Prostate gland (tissue), 2 donors: Measurements from ENCODE around the gene CDC123. TPM values are rescaled to one million over a fixed set of nuclear protein-coding genes. Genes with fewer than 3 reads are reported as not detected.

Experiments
- DNase-seq: peaks from one replicate; pipeline ENCODE4 v3.0.0-alpha.2; 2019; ENCODE audit warnings: low spot score
- H3K27ac ChIP-seq, 2 donors: fragments of 200-600 bp; sonication (generic); 2 replicates each; pipeline ENCODE4 v1.5.1; 2017 to 2019
- H3K27me3 ChIP-seq: fragments of 200-600 bp; sonication (generic); replicated peaks from 2 replicates; pipeline ENCODE4 v1.5.1; 2019; ENCODE audit not compliant: insufficient read depth
- H3K36me3 ChIP-seq, 2 donors: fragments of 200-600 bp; sonication (generic); 1 replicate in 1 of 2; 2 replicates in 1 of 2; pipeline versions ENCODE4 v1.5.1 to v1.8.1; 2017 to 2019
- H3K4me1 ChIP-seq: fragments of 200-600 bp; sonication (generic); replicated peaks from 2 replicates; pipeline ENCODE4 v1.5.1; 2019
- H3K4me3 ChIP-seq, 2 donors: fragments of 200-600 bp; sonication (generic); 2 replicates each; pipeline ENCODE4 v1.5.1; 2017 to 2019
- H3K9me3 ChIP-seq: fragments of 200-600 bp; sonication (generic); 2 replicates; pipeline ENCODE4 v1.5.1; 2017
- POLR2A ChIP-seq: fragments of 450-650 bp; IDR thresholded peaks from one replicate; pipeline ENCODE4 v1.6.1; 2016; ENCODE audit warnings: antibody characterized with exemption, mild to moderate bottlenecking
- POLR2AphosphoS5 ChIP-seq: sonication (generic); formaldehyde crosslinking; IDR thresholded peaks from one replicate; pipeline ENCODE4 v1.6.1; 2017; ENCODE audit warnings: antibody characterized with exemption
- WGBS: methylation state at CpG from one replicate; pipeline ENCODE4 v1.1.5; 2018; 5-methylcytosine and 5-hydroxymethylcytosine counted together
- intact Hi-C: fragments of 100-400 bp; cut with DNase I; formaldehyde crosslinking; loops from one replicate; pipeline ENCODE4 v1.14.2; 2022
- total RNA-seq, 2 donors: library from RNA; depleted of rRNA; stranded (reverse); fragments of >200 nt; gene quantifications; one replicate each; pipeline ENCODE4 v1.1.0, GENCODE V29; 2016
- TF ChIP-seq, protein P1 (sequence below), 4 experiments: fragments of 200-600 bp in 2 of 4; fragments of 450-650 bp in 2 of 4; sonication (generic) in 2 of 4; IDR thresholded peaks; 1 replicate in 3 of 4; 2 replicates in 1 of 4; pipeline ENCODE4 v1.5.1; 2016 to 2019; ENCODE audit warnings: antibody characterized with exemption in 4 of 4, mild to moderate bottlenecking in 2 of 4, moderate library complexity in 2 of 4

The CDC123 gene
- total RNA-seq, 2 donors from 2014 or later: 52.4 to 63.3 TPM

- no peak for TF ChIP-seq POLR2AphosphoS5
- TF ChIP-seq, protein P1, sequence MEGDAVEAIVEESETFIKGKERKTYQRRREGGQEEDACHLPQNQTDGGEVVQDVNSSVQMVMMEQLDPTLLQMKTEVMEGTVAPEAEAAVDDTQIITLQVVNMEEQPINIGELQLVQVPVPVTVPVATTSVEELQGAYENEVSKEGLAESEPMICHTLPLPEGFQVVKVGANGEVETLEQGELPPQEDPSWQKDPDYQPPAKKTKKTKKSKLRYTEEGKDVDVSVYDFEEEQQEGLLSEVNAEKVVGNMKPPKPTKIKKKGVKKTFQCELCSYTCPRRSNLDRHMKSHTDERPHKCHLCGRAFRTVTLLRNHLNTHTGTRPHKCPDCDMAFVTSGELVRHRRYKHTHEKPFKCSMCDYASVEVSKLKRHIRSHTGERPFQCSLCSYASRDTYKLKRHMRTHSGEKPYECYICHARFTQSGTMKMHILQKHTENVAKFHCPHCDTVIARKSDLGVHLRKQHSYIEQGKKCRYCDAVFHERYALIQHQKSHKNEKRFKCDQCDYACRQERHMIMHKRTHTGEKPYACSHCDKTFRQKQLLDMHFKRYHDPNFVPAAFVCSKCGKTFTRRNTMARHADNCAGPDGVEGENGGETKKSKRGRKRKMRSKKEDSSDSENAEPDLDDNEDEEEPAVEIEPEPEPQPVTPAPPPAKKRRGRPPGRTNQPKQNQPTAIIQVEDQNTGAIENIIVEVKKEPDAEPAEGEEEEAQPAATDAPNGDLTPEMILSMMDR (IDR thresholded peaks at IDR 0.05): no peak
- TF ChIP-seq POLR2A: no peak
- no peak for DNase-seq
- H3K9me3 ChIP-seq: no peaks in the 10 kb centered on the region
- WGBS: 95% methylated on average over 5 of the region's 5 CpGs
- no peak overlapping the region for H3K27ac ChIP-seq
- H3K36me3 ChIP-seq: peaks cover 0 to 5% of the 10 kb centered on the region in 2 donors
- intact Hi-C loops: no loop called here
- H3K4me1 ChIP-seq: no peaks in the 10 kb centered on the region
- H3K27me3 ChIP-seq: no peaks in the 10 kb centered on the region
- H3K4me3 ChIP-seq: no peak overlapping the region
These were observed 8.6 kb upstream of the CDC123 start for GRCh38 chr10:12187321-12187905.

- WGBS: 84% methylated on average over 6 of the region's 6 CpGs
- peaks cover 0 to 5% of the 10 kb centered on the region in 2 donors for H3K36me3 ChIP-seq
These were observed 7.3 kb upstream of the CDC123 start for GRCh38 chr10:12188656-12189055.

GRCh38 chr10:12189426-12189825 lies 6.6 kb upstream of the CDC123 start:
- DNase-seq: no peak

More at GRCh38 chr10:12188656-12189055, 7.3 kb upstream of the CDC123 start:
- TF ChIP-seq POLR2A (no peak), POLR2AphosphoS5 (no peak)
- TF ChIP-seq, protein P1 (IDR thresholded peaks at IDR 0.05): no peak
- Histone ChIP-seq H3K27ac (no peak overlapping the region), H3K4me1 (no peaks in the 10 kb centered on the region), H3K27me3 (no peaks in the 10 kb centered on the region), H3K4me3 (no peak overlapping the region), H3K9me3 (no peaks in the 10 kb centered on the region)
- DNase-seq: no peak
- intact Hi-C loops: no loop called here

GRCh38 chr10:12191715-12192114 lies 4.3 kb upstream of the CDC123 start:
- 67% methylated on average over 3 of the region's 3 CpGs for WGBS
- no peaks in the 10 kb centered on the region for H3K27me3 ChIP-seq
- H3K4me1 ChIP-seq: no peaks in the 10 kb centered on the region
- H3K9me3 ChIP-seq: no peaks in the 10 kb centered on the region
- no peak overlapping the region for H3K27ac ChIP-seq
- TF ChIP-seq POLR2A (no peak), POLR2AphosphoS5 (no peak)
- TF ChIP-seq, protein P1 (IDR thresholded peaks at IDR 0.05): no peak
- no peaks in the 10 kb centered on the region for H3K36me3 ChIP-seq
- intact Hi-C loops: no loop called here
- no peak for DNase-seq
- no peak overlapping the region for H3K4me3 ChIP-seq

More at GRCh38 chr10:12189426-12189825, 6.6 kb upstream of the CDC123 start:
- WGBS: 96% methylated on average over 10 of the region's 10 CpGs
- Histone ChIP-seq H3K9me3 (no peaks in the 10 kb centered on the region), H3K27ac (no peak overlapping the region), H3K27me3 (no peaks in the 10 kb centered on the region), H3K4me1 (no peaks in the 10 kb centered on the region), H3K36me3 (peaks cover 0 to 5% of the 10 kb centered on the region in 2 donors), H3K4me3 (no peak overlapping the region)
- TF ChIP-seq POLR2A: no peak
- TF ChIP-seq, protein P1 (IDR thresholded peaks at IDR 0.05): no peak
- TF ChIP-seq POLR2AphosphoS5: no peak
- intact Hi-C loops: no loop called here

- Histone ChIP-seq H3K36me3 (no peaks in the 10 kb centered on the region), H3K4me3 (no peak overlapping the region), H3K4me1 (peaks cover 3% of the 10 kb centered on the region), H3K27ac (no peak overlapping the region), H3K27me3 (no peaks in the 10 kb centered on the region), H3K9me3 (no peaks in the 10 kb centered on the region)
- intact Hi-C loops: no loop called here
- TF ChIP-seq POLR2AphosphoS5 (no peak), POLR2A (no peak)
- TF ChIP-seq, protein P1 (IDR thresholded peaks at IDR 0.05): no peak
- WGBS: 66% methylated on average over 5 of the region's 5 CpGs
- DNase-seq: no peak
These were observed 2.8 kb upstream of the CDC123 start for GRCh38 chr10:12193193-12193592.
